Neural progenitor cell (in vitro differentiated cells): Measurements from ENCODE around the gene AURKAIP1.

ENCODE experiments used
- EZH2 ChIP-seq: fragments of 200-600 bp; sonication (generic); IDR thresholded peaks from 2 replicates; pipeline ENCODE4 v1.6.1; 2017; ENCODE audit warnings: antibody characterized with exemption, mild to moderate bottlenecking, moderate library complexity
- TF ChIP-seq, protein P1 (sequence below): fragments of 200-600 bp; sonication (generic); IDR thresholded peaks from 2 replicates; pipeline ENCODE4 v1.5.1; 2017; ENCODE audit warnings: antibody characterized with exemption, mild to moderate bottlenecking

- TF ChIP-seq, protein P1, sequence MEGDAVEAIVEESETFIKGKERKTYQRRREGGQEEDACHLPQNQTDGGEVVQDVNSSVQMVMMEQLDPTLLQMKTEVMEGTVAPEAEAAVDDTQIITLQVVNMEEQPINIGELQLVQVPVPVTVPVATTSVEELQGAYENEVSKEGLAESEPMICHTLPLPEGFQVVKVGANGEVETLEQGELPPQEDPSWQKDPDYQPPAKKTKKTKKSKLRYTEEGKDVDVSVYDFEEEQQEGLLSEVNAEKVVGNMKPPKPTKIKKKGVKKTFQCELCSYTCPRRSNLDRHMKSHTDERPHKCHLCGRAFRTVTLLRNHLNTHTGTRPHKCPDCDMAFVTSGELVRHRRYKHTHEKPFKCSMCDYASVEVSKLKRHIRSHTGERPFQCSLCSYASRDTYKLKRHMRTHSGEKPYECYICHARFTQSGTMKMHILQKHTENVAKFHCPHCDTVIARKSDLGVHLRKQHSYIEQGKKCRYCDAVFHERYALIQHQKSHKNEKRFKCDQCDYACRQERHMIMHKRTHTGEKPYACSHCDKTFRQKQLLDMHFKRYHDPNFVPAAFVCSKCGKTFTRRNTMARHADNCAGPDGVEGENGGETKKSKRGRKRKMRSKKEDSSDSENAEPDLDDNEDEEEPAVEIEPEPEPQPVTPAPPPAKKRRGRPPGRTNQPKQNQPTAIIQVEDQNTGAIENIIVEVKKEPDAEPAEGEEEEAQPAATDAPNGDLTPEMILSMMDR = no peak
- TF ChIP-seq EZH2 = no peak
Observed at GRCh38 chr1:1352786-1353388, 22.1 kb downstream of the AURKAIP1 start.
